KBM-7 (cell line): Measurements from ENCODE around the gene SLC22A31.

Source experiments
- DNase-seq: peaks from one replicate; pipeline ENCODE4 v3.0.0-alpha.2; 2015
- in situ Hi-C: fragments of 300-500 bp; cut with MboI; formaldehyde crosslinking; loops from 2 replicates; pipeline ENCODE4 v1.14.3; 2020; ENCODE audit warnings: low sequenced_read_pairs, low pct_unique_long_range_greater_than_20kb, mixed read lengths

Gene SLC22A31

DNA sequence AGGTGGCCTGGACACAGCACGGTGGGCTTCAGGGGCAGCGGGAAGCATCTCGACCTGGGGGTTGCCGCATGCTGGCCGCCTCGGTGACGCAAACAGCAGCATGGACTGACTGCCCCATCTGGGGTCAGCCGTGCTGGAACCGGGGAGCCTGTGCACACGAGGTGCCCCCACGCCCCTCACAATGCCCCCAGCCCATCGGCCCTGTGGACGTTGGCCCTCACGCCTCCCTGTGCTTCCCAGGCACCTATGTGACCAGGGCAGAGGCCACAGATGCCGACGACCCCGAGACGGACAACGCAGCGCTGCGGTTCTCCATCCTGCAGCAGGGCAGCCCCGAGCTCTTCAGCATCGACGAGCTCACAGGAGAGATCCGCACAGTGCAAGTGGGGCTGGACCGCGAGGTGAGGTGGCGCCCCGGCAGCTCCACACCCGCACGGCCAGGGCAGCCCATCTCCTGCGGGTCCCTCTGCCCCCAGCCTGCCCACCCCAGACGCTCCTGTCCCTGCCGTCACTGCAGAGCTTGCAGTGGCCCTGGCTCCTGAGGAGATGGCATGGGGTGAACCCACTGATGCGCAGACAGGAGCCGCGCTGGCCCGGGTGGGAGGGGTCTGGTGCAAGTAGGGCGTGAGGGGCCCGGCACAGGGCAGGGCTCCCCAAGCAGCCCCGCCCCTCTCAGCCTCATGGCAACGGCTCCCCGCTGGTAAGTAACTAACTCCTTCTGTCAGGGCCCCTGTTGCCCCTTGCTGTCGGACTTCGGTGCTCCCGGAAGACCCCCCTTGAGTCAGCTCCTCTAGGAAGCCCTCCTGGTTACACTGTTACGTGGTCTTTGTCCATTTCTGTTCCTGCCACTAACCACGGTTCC lies 15.2 kb downstream of the SLC22A31 start:
- in situ Hi-C loops, result no loop called here
- no peak for DNase-seq

DNA sequence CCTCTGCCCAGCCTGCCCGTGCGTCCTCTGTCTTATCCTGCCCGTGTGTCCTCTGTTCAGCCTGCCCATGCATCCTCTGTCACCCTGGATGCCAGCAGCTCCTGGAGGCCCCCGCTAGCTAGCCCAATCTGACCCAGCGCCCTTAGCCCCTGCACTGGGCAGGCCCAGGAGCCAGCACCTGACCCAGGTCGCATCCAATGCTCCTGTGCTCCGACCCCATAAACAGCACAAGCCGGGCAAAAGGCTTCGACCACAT lies 15.7 kb downstream of the SLC22A31 start:
- in situ Hi-C loops, result no loop called here

DNA sequence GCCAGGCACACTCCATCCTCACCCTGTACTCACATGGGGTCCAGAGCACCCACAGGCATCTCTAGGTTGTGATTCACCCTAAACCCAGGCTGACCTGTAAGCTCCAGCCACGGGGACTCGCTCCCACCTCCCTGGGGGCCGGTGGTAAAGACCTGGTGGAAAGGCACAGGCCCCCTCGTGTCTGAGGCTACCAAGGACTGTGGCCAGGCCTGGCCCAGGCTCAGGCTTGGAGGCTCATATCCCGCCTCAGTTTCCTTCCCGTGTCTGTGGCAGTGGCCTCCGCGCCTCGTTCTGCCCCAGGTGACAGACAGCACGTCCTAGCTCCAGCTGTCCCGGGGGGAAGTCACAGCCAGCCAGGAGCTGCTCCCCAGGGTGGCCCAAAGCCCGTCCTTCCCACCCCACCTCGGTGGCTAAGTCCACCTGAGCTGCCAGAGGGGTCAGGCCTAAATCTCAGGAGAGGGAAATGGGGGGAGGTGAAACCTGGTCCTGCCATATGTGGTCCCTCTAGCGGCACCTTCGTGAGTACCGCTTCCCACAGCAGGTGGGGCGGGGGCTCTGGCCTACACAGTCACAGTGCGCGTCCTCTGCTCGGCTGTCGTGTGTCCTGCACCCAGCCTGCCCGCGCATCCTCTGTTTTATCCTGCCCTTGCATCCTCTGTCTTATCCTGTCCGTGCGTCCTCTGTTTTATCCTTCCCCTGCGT lies 16.2 kb downstream of the SLC22A31 start:
- in situ Hi-C loops, result no loop called here
- no peak for DNase-seq

More for the DNA sequence above, 15.7 kb downstream of the SLC22A31 start:
- DNase-seq, result no peak

DNA sequence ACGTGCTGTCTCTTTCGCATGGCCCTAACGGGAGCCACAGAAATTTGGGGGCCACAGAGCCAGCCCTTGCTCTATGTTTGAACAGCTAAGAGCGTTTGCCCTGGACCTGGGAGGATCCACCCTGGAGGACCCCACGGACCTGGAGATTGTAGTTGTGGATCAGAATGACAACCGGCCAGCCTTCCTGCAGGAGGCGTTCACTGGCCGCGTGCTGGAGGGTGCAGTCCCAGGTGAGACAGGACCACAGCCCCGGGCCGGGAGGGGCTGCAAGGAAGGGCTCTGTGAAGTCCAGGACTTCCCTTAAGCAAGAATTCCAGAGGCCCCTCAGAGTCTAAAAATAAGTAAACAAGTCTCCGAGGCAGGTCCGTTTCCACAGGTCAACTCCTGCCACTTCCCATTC lies 16.9 kb downstream of the SLC22A31 start:
- in situ Hi-C loops, result no loop called here
- no peak for DNase-seq

DNA sequence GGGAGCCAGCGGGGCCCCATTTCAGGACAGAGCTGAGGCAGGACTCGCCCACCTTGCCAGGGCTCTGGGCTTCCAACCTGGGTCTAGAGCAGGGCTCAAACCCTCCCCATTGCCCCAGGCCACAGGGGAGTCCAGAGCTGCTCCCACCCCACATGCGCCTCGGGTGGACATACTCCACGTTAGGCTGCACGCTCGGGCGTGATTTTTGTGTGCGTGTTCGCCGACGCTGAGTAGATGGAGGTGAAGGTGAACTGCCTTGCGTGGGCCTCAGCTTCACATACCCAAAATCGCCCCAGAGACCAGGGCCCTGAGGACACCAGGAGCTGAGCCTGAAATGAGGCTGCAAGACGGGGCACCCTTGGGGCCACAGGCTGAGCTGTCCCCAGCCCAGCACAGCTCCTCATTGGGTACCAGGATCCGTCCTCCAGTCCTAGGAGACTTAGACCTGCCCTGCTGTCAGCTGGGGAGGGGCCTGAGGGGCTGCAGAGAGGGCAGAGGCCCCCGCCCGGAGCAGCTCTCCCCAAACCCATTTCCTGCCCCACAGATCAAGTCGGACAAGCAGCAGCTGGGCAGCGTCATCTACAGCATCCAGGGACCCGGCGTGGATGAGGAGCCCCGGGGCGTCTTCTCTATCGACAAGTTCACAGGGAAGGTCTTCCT lies 20.6 kb downstream of the SLC22A31 start:
- in situ Hi-C loops, result no loop called here
- DNase-seq, result no peak

DNA sequence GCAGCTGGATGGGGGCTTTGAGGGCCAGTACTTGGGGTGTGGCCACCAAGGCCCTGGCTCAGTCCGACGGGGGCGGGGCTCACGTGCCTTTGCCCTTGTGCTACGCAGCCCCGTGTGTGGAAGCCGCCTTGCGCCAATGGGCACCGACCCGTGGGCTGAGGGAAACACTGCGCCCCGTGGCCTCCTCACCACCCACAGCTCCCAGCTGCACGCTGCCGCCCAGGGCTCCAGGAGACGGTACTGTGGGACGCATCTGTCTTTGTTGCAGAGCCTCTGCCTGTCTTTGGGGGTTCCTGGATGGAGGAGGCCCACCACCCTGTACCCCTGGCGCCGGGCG lies 21.2 kb downstream of the SLC22A31 start:
- DNase-seq, result no peak
- in situ Hi-C loops, result no loop called here

DNA sequence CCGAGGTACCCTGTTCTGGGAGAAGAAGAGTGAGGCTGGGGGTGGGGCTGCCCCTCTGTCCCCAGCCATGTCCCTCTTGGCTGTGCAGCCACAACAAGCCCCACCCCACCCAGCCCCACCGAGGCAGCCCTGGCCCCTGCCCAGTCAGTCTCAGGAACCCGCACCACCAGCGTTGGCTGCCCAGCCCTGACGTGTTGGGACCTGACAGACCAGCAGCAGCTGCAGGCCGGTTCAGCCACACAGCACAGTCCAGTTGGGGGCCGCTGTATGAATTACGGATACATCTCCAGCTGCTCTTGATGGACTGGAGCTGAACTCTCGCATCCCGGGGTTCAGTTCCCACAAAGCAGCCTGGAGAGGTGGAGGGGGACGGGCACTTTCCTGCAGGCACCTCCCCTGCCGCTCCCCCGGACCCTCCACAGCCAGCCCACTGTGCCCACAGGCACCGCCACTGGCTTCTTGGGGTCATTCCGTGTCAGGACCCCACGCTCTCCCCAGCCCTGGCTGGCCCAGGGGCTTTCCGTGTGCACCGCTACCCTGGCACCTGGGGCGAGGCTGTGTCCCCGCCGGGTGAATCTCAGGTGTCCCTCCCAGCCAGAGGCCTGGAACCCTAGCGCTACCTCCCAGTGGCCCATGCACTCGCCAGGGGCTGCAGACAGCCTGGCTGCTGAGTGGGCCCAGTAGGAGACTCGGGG lies 21.7 kb downstream of the SLC22A31 start:
- no peak for DNase-seq
- in situ Hi-C loops, result no loop called here

DNA sequence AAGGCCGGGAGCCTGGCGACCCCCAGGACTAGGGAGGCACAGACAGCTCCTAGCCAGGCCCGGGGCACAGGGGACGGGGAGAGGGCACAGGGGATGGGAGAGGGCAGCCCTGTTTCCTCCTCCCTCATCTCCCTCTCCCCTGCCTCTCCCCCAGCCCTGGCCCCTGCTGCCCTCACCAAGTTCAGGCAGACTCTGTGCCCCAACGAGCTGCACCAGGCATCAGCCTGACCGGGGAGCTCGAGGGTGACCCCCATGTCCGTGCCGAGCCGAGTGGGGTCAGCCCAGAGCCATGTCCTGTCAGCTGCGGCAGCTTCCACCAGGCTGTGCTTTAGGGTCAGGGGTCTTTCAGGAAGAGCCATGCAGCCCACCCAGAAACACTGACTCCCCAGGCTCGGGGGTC lies 22.8 kb downstream of the SLC22A31 start:
- no peak for DNase-seq
- in situ Hi-C loops, result no loop called here

DNA sequence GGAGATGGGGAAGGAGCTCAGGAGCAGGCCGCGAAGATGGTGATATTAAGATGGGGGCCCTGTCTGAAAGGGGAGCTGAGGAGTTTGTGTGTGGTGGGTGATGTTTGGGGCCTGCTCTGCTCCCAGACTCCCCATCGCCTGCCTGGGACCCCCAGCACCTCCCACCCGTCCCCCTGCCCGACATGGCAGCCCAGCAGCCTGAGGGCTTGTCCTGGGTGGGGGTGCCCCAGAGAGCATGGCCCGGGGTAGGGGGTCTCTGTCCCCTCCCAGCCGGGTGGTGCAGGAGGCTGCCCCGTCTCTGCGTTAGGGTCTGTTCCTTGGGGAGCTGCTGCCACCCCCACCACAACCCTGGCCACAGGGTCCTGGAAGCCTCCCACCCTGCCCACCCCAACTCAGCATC lies 23.6 kb downstream of the SLC22A31 start:
- in situ Hi-C loops, result no loop called here
- no peak for DNase-seq

DNA sequence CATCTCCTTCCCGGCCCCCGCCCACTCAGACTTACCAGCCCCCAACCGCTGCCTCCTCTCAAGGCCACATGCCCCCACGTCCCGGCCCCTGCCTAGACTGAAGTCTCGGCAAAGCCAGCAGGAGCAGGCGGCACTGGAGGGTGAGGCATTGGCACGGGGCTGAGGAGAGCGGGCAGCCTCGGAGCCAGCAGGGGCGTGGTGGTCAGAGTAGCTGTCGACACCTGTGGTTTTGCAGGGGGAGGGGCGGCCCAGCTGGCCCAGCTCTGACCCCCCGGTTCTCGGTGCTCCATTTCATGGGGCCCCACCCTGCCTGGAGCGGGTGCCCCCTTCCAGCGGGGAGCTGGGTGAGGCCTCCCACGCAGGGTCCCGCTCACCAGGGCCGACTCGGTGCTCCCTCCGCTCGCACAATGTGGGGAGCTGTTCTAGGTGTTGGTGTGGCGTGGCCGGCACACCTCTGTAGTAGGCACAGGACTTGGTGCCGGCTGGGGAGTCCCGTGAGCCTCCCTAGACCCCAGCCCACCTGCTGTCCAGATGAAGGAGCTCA lies 24.1 kb downstream of the SLC22A31 start:
- in situ Hi-C loops, result no loop called here
- no peak for DNase-seq

DNA sequence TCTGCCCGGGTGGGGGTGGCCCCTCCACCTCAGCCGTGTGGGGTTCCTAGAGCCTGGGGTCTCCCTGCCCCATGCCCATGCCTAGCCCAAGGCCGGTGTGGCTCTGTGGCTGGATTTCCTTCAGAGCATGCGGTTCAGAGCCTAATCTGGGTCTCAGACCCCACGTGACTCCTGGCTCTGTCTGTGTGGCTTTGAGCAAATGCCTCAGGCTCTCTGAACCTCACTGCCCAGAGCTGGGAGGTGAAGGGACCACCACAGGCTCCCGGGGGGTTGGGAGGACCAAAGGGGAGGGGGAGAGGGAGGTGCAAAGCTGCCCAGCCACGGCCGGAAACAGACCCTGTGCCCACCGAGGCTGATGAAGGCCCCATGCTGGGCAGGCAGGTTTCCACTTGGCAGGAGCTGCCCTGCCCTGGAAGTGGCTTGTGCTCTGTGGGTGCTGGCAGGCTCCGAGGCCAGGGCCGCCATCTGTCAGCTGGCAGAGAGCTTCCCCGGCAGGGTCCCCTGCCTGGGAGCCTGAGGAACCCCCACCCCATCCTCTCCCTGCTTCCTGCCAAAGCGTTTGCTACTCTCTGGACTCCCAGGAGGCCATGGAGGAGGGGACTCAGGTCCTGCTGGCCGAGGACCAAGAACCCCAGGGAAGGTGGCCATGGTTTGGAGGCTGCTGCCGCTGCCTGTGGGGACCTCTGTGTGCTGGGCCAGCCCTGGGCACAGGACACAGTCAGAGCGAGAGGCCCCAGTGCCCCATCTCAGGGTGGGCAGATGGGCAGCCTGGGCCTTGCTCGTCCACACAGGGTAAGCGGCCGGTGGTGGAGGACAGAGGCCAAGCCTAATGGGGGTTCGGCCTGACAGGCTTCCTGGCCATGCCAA lies 24.8 kb downstream of the SLC22A31 start:
- in situ Hi-C loops, result no loop called here

DNA sequence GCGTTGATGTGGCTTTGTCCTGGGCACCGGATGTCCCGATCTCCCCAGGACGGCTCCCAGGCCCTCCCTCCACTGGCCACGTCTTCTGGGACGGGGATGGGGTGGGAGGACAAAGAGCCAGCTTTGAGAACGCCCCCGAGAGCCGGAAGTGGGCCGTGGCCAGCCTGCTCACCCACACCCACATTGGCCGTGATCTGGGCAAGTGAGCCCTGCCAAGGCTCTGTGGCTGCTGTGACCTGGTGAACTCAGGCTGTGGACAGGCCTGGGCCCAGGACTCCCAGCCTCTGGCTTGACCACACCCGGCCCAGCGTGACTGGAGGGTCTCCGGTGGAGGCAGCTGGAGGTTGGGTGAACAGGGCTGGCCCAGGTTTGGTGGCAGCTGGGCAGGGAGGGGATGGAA lies 25.5 kb downstream of the SLC22A31 start:
- no peak for DNase-seq
- in situ Hi-C loops, result no loop called here

More for the DNA sequence above, 24.8 kb downstream of the SLC22A31 start:
- no peak for DNase-seq

DNA sequence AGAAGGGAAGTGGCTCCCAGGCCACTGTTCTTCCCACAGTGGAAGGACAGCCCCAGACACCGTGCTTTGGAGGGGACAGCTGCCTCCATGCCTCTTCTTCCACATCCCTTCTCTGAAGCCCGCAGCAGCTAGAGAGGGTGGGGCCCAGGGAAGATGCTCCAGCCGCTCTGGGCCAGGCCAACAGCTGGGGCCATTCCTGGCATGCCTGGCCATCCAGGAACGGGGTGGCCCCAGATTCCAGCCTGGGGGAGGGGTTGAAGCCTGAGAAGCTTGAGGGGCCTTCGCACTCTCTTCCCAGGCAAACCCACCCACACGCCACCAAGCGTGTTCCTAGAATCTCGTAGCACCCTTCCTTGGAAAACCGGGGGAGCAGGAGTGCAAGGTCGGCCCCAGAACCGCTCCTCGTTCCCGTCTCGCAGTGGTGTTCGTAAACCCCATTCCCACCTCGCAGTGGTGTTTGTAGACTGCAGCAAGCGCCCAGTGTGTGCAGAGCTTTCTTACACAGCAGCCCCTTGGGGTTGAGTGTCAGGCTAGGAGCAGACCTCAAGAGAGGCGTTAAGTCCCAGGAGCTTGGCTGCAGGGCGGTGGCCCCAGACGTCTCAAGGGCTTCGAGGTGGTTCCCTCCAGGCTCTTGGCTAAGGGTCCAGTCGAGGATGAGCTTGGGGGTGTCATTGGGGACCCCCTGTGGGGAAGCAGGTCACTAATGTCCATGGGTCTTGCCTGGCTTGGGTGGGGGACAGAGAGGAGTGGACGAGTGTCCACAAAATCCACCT lies 26.1 kb downstream of the SLC22A31 start:
- in situ Hi-C loops, result no loop called here
- DNase-seq, result no peak

DNA sequence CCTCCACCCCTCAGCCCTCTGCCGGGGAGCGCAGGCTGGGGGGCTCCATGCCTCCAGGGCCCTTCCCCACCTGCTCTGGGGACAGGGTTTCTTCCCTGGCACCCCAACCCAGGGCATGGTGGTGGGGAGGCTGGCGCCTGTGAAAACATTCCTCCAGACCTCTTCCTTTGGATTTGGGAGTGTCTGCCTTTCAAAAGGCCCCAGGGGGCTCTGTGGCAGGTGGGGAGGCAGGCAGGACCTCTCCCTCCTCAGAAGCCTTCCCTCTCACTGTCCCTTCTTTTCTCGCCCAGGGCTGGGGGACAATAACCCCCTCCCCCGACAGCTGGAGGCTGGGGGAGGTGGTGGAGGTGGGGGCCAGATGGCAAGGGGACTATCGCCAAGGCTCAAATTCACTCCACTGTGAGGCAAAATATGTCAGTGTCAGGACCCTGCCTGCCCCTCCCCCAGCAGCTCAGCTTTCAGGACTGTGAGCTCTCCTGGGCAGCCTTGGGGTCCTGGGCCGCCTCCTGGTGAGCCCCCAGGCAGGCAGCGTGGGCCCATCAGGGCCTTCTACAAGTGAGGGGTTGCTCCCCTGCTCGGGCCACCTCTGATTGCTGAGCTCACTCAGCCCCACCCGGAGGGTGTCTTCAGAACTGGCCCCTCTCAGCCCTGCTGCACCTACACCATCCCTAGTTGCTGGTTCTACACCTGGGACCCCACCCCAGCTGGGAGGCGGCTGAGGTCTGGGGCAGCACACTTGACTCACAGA lies 27.0 kb downstream of the SLC22A31 start:
- in situ Hi-C loops, result no loop called here

DNA sequence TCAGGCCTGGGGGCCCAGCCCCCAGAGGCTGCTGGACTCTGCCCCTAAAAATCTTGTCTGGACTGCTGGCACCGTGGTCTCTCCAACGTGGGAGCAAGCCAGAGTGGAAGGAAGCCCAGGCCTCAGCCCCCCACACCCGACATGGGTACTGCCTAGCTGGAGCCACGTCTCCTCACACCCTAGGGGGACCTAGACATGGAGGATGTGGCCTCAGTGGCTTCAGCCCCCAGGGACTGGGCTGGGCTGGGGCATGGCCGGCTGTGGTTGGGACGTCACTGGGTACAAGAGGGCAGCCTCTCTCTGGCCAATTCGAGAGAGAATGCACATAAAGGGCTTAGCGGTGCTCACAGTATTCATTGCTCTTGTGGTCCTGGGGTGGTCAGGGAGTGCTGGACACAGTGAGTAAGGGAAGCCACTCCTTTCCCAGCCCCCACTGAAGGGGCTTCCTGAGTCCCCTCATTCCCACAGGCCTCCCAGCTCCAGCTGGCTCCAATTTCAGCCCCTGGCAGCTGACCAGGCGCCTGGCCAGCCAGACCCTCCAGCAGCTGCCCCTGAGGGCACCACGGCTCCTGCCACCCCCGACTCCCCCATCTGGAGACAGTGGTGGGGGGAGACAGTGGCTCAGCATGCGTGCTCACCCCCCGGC lies 27.7 kb downstream of the SLC22A31 start:
- in situ Hi-C loops, result no loop called here
- DNase-seq, result no peak

More for the DNA sequence above, 27.0 kb downstream of the SLC22A31 start:
- DNase-seq, result no peak

DNA sequence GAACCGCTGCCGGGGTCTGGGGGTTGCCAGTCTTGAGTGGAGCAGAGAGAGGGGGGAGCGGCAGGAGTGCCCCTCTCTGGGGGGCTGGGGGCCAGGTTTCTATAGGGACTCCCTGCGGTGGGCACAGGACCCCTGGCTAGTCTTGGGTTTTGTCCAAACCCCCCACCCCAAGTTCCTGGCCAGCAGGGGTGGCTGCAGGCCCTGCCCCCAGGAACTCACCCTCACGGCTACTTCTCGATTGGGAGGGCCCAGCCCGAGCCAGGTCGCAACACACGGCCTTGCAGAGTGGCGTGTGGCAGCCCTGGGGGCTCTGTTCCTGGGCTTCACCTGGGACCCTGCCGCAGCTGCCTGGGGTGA lies 28.2 kb downstream of the SLC22A31 start:
- in situ Hi-C loops, result no loop called here
- no peak for DNase-seq
